A673 (cell line): ENCODE results near the gene NLRC5.
"Not testable (repeated sequence)": the region's sequence is repeated elsewhere in the genome, so short reads cannot be mapped to it uniquely, and the experiment has no call there.

Source experiments
- CTCF ChIP-seq: fragments of 300-800, 200-600 bp; sonication (generic); conservative IDR thresholded peaks from 2 replicates; pipeline ENCODE4 v1.5.1; 2017; ENCODE audit warnings: low read depth, mild to moderate bottlenecking, antibody characterized with exemption, low read length, moderate library complexity, mixed read lengths
- EZH2 ChIP-seq: fragments of 200-600 bp; sonication (generic); IDR thresholded peaks from 2 replicates; pipeline ENCODE4 v1.6.1; 2017; ENCODE audit warnings: borderline replicate concordance, low read depth, mild to moderate bottlenecking, mixed read lengths, antibody characterized with exemption, low read length; ENCODE audit not compliant: poor library complexity, severe bottlenecking

- not testable (repeated sequence) for TF ChIP-seq CTCF, EZH2
Observed at GRCh38 chr16:57109259-57110105, 120.1 kb downstream of the NLRC5 start.
